Measurements from ENCODE around the gene ANO1.

ANO1 gene

DNA sequence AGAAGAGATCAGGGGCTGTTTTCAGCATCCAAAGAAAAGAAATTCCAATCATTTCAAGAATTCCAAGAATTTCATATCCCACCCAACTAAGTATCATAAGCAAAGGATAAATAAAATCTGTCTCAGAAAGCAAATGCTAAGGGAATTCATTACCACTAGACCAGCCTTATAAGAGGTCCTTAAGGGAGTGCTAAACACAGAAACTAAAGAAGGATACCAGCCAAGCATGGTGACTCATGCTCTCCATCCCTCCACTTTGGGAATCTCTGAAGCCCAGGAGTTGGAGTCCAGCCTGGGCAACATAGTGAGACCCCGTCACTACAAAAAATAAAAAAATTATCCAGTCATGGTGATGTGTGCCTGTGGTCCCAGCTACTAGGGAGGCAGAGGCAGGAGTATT, 142.8 kb downstream of the ANO1 start:
- DNase-seq: no peak

DNA sequence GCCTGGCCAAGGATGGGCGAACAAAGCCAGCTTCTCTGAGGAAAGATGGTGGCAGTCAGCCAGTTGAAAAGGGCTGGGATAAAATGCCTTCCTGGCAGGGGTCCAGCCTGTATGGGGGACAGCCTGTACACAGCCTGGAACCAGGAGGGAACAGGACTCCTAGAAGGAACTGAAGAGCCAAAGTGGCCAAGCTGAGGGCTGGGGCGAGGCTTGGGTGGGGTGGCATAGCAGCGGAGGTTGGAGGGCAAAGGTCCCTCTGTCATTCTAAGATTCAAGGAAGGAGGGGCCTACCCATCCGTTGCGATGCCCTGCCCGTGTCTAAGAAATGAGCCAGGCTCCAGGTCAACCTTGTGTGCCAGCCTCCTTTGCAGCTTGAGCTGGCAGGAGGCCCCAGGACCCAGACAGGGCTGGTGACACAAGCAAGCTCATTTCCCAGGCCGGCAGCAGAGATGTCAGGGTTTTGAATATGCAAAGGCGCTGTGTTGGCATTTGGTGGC, 147.6 kb downstream of the ANO1 start:
- DNase-seq: peak in 1 of 2 experiments; percentile 82

DNA sequence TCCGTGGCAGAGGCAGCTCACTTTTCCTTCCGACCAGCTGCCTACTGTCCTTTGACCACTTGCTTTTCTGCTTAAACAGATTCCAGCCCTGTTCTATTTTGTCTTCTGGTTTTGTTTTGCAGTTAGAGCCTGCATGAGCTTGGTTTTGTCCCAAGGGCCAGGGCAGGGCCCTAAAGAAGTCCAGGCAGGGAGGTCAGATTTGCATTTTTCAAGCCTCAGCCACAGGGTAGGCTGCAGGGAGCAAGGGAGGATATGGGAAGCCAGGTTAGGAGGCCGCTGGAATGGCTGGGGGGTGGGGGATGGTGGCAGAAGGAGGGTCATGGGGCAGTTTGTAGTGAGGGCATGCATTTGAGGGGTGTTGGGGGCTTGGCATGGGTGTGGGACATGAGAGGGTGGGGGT, 148.1 kb downstream of the ANO1 start:
- no peak for DNase-seq

DNA sequence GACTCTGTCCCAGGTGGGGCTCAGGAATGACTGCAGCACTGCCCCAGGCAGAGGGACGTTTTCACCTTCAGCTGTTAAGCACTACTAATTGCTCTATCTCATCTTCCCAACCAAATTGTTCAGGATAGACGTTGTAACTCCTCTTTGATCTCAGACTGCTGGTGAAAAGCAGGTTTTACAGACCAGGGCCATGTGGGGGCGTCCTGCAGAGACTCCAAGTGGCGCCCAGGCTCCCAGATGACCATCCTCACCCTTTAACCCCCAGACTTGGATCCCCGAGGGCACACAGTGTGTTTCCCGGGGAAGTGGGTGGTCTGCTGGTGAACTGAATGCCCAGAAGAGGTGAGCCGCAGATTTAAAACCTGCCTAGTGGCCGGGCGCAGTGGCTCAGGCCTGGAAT, 148.8 kb downstream of the ANO1 start:
- no peak for DNase-seq

DNA sequence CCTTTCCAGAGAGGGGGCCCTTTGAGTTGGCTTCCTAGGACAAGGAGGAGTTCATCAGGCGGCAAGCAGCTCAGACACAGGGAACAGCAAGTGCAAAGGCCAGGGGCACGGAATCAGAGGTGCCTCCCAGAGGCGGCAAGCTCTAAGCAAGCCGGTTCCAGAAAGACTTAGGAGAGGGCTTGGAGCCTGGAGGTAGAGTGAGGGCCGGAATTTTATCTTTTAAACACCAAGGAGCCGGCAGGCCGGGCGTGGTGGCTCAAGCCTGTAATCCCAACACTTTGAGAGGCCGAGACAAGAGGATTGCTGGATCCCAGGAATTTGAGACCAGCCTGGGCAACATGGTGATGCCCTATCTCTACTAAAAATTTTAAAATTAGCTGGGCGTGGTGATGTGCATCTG, 151.6 kb downstream of the ANO1 start:
- no peak for DNase-seq

DNA sequence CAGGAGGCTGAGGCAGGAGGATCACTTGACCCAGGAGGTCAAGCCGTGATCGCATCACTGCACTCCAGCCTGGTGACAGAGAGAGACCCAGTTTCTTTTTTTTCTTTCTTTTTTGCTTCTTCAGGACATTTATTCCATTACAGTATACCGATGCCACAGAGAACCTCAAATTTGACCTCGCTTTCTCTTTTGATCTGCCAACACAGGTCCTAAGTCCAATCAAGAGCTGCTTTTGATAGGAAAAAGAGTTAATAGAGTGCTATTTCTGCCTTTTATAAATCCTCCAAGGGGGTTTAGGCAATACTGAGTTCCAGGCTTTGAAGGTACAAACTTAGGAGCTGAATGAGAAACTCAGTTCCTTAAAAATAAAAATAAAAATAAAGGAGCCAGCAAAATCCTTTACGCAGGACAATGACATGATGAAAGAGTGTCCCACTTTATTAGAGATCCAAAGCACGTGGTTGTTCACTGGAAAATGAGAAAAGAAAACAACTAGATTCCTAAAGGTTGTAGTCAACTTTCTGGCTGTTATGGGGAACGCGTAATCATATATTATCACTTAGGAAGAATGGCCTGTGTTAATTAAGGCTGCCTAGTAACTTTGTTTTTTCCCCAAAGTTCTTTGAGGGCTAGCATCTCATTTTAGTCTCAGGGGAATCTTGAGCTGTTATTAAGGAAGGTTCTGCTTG, 152.2 kb downstream of the ANO1 start:
- DNase-seq: no peak

DNA sequence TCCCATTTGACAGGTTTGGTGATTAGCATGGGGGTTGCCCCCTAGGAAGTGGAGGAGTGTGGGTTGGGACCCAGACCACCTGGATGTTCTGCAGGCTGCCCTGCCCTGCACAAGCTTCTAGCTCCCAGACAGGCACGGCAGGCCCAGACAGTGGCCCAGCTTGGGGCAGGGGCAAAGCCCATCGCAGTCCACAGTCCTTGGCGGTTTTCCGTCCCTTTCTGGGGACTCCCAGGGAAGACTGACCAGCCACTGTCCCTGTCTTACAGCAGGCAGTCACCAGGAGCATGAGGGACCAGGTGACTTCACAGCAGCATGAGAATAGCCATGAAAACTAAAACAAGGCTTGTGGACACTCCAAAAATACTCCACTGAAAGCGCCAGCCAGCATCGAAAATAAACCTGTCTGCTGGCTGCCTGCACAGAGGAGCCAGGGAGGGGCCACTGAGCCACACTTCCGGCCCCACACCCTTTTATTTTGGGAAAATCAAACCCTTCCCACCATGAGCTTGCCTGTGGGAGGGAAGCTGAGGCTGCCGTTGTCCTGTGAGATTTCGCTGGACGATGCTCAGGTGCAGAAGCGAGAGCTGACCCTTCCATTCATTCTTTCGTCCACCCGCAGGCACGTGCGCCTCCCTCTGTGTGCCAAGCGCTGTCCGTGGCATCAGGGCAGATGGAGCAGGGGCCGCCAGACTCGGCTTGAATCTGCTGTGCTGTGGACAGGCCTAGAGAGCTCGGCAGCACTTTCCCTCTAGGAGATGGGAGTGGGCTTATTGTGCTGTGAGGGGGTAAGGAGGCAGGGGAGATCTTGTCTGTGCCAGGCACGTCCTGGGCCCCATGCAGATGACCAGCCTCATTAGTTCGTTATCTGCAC, 153.0 kb downstream of the ANO1 start:
- DNase-seq: no peak

DNA sequence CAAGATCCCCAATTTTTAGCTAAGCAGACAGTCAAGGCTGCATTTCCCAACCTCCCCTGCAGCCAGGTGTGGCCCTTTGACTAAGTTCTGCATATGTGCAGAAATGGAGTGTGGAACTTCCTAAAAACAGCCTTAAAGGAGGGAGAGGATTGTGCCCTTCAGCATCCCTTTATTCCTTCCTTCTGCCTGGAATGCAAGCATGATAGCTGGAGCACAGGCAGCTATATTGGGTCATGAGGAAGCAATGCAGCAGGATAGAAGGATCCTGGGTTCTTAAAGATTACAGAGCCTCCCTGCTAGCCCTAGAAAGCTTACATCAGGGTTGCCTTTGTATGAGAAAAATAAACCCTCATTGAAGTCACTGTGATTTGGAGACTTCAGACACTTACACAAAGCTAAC, 154.9 kb downstream of the ANO1 start:
- DNase-seq: no peak

DNA sequence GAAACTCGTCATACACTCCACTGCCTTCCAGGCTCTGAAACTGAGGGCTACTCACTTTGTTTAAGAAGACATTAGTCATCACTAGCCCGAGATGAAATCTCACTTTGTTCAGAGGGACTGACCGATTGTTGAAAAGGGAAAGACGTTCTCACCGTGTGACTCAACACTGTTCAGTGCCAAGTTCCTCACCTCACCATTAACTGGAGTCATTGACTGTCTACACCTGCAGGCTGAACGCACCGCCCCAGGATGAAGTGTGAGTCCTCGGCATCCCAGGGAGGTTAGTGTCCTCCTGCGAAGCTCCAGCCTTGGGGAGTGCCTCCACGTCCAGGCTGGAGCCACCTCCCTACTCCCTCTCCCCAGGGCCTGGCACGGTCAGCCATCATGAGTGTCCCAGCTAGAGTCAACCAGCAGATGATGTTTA, 155.4 kb downstream of the ANO1 start:
- no peak for DNase-seq

DNA sequence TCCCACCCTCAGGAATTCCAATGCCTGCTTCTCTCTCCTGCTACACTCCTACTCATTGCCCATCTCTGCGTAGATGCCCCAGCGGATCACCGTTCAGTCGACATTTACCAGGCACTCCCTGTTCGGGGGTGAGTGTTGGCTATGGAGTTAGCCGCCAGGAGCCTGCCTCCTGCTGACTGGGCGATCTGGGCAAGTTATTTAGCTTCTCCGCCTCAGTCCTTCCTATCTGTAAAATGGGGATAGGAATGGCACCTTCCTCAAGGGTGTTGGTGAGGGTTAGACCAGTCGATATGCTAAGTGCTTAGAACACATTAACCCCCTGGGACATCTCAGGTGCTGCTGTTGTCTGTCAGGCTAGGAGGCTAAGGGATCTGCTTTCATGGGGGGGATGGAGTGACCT, 155.8 kb downstream of the ANO1 start:
- DNase-seq: no peak
